Panc1 (cell line): ENCODE results near the gene PRSS22. TPM values are rescaled to one million over a fixed set of nuclear protein-coding genes. Genes with fewer than 3 reads are reported as not detected.

ENCODE experiments used
- ATAC-seq: fragments of 200-7000 bp; cut with Tn5 transposase; 2 replicates; pipeline ENCODE4 v1.9.1; 2020; ENCODE audit warnings: mild to moderate bottlenecking, moderate library complexity
- BruUV-seq: library from RNA; stranded (reverse); fragments of 400-500 nt; replicated peaks from 2 replicates; lab custom pipeline; 2021; lab: Mats Ljungman, UMichigan
- CTCF ChIA-PET: fragments of 300-600 bp; sonication (Branson Sonifier 250); formaldehyde crosslinking; loops from one replicate; lab custom pipeline; 2022; ENCODE audit warnings: antibody characterized with exemption; lab: Charles Lee
- POLR2A ChIA-PET: fragments of 300-600 bp; sonication (Branson Sonifier 250); formaldehyde crosslinking; loops from one replicate; lab custom pipeline; 2022; ENCODE audit warnings: antibody characterized with exemption; lab: Charles Lee
- DNase-seq: peaks from one replicate; pipeline ENCODE4 v3.0.0-alpha.2; 2010; ENCODE audit warnings: low read depth, low spot score
- H3K27ac ChIP-seq: 2 replicates; pipeline ENCODE4 v1.5.1; 2011; ENCODE audit warnings: mild to moderate bottlenecking, low read length, inconsistent platforms
- H3K27me3 ChIP-seq: fragments of 200-500 bp; sonication (Bioruptor generic); 2 replicates; pipeline ENCODE4 v1.6.0; 2014; ENCODE audit warnings: low read length, inconsistent platforms; ENCODE audit not compliant: control insufficient read depth, insufficient read depth
- H3K36me3 ChIP-seq: fragments of 200-500 bp; sonication (Bioruptor generic); 2 replicates; pipeline ENCODE4 v1.5.1; 2014; ENCODE audit warnings: inconsistent platforms, mild to moderate bottlenecking, low read length, moderate library complexity; ENCODE audit not compliant: control insufficient read depth, insufficient read depth
- H3K4me1 ChIP-seq: 2 replicates; pipeline ENCODE4 v1.5.1; 2011; ENCODE audit warnings: inconsistent platforms, mild to moderate bottlenecking, low read length, moderate library complexity; ENCODE audit not compliant: control insufficient read depth, insufficient read depth
- H3K4me3 ChIP-seq, 2 experiments: 2 replicates each; pipeline ENCODE4 v1.5.1; 2011 to 2012; ENCODE audit warnings: low read depth in 2 of 2, low read length in 2 of 2, mild to moderate bottlenecking in 2 of 2, inconsistent platforms in 1 of 2, moderate library complexity in 1 of 2
- H3K9me3 ChIP-seq: fragments of 200-500 bp; sonication (Bioruptor generic); 2 replicates; pipeline ENCODE4 v1.5.1; 2014; ENCODE audit warnings: low read depth, mild to moderate bottlenecking, inconsistent platforms, low read length, moderate library complexity; ENCODE audit not compliant: control insufficient read depth, insufficient read depth
- POLR2AphosphoS5 ChIP-seq: IDR thresholded peaks from 2 replicates; pipeline ENCODE4 v1.6.1; 2012; ENCODE audit warnings: mild to moderate bottlenecking, low read depth, low read length, moderate library complexity
- SIN3A ChIP-seq: IDR thresholded peaks from 2 replicates; pipeline ENCODE4 v1.6.1; 2012; ENCODE audit warnings: low read depth, mild to moderate bottlenecking, low read length, moderate library complexity, borderline replicate concordance; ENCODE audit not compliant: insufficient read depth
- TCF7L2 ChIP-seq: IDR thresholded peaks from 2 replicates; pipeline ENCODE4 v1.6.1; 2011; ENCODE audit warnings: mild to moderate bottlenecking, low read depth, low read length, inconsistent platforms
- in situ Hi-C: cut with HindIII; loops from 2 replicates; pipeline ENCODE4 v1.10.0; 2016; ENCODE audit warnings: low sequenced_read_pairs, low pct_unique_long_range_greater_than_20kb
- intact Hi-C: fragments of 100-400 bp; cut with micrococcal nuclease; formaldehyde crosslinking; loops from one replicate; pipeline ENCODE4 v1.10.0; 2022; ENCODE audit not compliant: unreplicated experiment
- total RNA-seq: library from RNA; stranded (reverse); gene quantifications from one replicate; pipeline ENCODE4 v1.2.1, GENCODE V29; 2021; ENCODE audit not compliant: unreplicated experiment
- TF ChIP-seq, protein P1 (sequence below): fragments of 450-650 bp; IDR thresholded peaks from 2 replicates; pipeline ENCODE4 v1.5.1; 2017; ENCODE audit warnings: mild to moderate bottlenecking
- TF ChIP-seq, protein P2 (sequence below), 2 experiments: IDR thresholded peaks; 2 replicates each; pipeline ENCODE4 v1.6.1; 2011 to 2012; ENCODE audit warnings: low read depth in 2 of 2, control low read depth in 1 of 2, low read length in 1 of 2, mild to moderate bottlenecking in 1 of 2, moderate library complexity in 1 of 2; ENCODE audit not compliant: insufficient read depth in 1 of 2

Gene PRSS22
- total RNA-seq, 1 experiment from 2014 or later = 23.9 TPM

DNA sequence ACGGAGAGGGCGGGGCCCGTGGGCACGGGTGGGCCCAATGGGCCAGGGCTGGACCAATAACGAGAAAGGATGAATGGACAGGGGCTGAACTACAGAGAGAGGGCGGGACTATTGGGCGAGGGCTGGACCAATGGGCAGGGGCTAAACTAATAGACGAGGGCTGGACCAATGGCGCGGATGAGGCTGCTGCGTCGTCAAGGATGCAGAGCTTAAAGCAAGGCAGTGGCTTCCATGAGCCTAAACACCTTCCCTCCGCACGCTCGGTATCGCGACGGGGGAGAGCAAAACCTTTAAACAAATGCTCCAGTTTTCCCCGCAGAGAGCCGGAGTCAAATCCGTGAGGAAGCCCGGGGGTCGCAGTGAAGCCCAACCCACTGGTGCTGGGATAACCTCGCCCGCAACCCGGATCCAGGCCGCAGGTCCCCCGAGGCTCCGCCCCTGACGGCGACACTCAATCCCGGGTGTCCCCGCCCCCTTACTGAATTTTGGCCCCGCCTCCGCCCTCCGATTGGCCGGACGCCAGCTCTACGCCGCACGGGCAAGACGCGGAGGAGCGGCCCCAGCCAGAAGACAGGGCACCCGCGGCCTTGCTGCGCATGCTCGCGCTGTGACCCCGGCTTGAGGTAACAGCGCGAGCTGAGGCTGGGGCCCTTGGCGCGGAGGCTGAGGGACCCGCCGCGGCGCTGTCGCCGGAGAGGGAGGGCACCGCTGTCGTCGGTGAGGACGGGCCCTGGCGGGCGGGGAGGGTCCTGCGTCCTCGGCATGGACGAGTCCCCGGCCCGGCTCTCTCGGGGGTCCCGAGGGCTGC is 24.9 kb upstream of the PRSS22 start, which contains the start of gene FLYWCH2:
FLYWCH2 (plus strand) TSS at position 566 of the 808 bp plus-strand sequence. CDS start 13,235 bp downstream, outside the sequence.
- Histone ChIP-seq H3K4me1 (peaks cover 3% of the 10 kb centered on the region; the same call in 1 of the 2 replicates), H3K36me3 (no peaks in the 10 kb centered on the region; the same call in 1 of the 2 replicates), H3K4me3 (peak within 1 kb of the TSS; percentile 76 to 81), H3K27me3 (no peaks in the 10 kb centered on the region), H3K27ac (peak within 1 kb of the TSS; percentile 84), H3K9me3 (peaks cover 6% of the 10 kb centered on the region; the same call in 1 of the 2 replicates)
- ChIA-PET CTCF (interaction anchor here (0.7 to 1.0 kb wide), 2 partner anchors 15 to 23 kb away, joined by 3 read pairs; no protein-coding TSS in a partner anchor), POLR2A (no interaction called here)
- TF ChIP-seq POLR2AphosphoS5 = peak; percentile 68
- TF ChIP-seq TCF7L2 = peak; percentile 38; the same call in 1 of the 2 replicates
- TF ChIP-seq, protein P1, sequence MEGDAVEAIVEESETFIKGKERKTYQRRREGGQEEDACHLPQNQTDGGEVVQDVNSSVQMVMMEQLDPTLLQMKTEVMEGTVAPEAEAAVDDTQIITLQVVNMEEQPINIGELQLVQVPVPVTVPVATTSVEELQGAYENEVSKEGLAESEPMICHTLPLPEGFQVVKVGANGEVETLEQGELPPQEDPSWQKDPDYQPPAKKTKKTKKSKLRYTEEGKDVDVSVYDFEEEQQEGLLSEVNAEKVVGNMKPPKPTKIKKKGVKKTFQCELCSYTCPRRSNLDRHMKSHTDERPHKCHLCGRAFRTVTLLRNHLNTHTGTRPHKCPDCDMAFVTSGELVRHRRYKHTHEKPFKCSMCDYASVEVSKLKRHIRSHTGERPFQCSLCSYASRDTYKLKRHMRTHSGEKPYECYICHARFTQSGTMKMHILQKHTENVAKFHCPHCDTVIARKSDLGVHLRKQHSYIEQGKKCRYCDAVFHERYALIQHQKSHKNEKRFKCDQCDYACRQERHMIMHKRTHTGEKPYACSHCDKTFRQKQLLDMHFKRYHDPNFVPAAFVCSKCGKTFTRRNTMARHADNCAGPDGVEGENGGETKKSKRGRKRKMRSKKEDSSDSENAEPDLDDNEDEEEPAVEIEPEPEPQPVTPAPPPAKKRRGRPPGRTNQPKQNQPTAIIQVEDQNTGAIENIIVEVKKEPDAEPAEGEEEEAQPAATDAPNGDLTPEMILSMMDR = no peak
- TF ChIP-seq, protein P2, sequence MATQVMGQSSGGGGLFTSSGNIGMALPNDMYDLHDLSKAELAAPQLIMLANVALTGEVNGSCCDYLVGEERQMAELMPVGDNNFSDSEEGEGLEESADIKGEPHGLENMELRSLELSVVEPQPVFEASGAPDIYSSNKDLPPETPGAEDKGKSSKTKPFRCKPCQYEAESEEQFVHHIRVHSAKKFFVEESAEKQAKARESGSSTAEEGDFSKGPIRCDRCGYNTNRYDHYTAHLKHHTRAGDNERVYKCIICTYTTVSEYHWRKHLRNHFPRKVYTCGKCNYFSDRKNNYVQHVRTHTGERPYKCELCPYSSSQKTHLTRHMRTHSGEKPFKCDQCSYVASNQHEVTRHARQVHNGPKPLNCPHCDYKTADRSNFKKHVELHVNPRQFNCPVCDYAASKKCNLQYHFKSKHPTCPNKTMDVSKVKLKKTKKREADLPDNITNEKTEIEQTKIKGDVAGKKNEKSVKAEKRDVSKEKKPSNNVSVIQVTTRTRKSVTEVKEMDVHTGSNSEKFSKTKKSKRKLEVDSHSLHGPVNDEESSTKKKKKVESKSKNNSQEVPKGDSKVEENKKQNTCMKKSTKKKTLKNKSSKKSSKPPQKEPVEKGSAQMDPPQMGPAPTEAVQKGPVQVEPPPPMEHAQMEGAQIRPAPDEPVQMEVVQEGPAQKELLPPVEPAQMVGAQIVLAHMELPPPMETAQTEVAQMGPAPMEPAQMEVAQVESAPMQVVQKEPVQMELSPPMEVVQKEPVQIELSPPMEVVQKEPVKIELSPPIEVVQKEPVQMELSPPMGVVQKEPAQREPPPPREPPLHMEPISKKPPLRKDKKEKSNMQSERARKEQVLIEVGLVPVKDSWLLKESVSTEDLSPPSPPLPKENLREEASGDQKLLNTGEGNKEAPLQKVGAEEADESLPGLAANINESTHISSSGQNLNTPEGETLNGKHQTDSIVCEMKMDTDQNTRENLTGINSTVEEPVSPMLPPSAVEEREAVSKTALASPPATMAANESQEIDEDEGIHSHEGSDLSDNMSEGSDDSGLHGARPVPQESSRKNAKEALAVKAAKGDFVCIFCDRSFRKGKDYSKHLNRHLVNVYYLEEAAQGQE (IDR thresholded peaks at IDR 0.05; ENCODE audit: insufficient read depth in 1 of 2, low read depth in 2 of 2, low read length in 1 of 2) = no peak
- TF ChIP-seq SIN3A = 0 out of 2 replicates have a peak, but pooled peaks have one; percentile 32
- in situ Hi-C loops (no loop called here), intact Hi-C loops (no loop called here)
- no TSS peak for BruUV-seq
- ATAC-seq = peak; percentile 98
- DNase-seq = peak; percentile 98

DNA sequence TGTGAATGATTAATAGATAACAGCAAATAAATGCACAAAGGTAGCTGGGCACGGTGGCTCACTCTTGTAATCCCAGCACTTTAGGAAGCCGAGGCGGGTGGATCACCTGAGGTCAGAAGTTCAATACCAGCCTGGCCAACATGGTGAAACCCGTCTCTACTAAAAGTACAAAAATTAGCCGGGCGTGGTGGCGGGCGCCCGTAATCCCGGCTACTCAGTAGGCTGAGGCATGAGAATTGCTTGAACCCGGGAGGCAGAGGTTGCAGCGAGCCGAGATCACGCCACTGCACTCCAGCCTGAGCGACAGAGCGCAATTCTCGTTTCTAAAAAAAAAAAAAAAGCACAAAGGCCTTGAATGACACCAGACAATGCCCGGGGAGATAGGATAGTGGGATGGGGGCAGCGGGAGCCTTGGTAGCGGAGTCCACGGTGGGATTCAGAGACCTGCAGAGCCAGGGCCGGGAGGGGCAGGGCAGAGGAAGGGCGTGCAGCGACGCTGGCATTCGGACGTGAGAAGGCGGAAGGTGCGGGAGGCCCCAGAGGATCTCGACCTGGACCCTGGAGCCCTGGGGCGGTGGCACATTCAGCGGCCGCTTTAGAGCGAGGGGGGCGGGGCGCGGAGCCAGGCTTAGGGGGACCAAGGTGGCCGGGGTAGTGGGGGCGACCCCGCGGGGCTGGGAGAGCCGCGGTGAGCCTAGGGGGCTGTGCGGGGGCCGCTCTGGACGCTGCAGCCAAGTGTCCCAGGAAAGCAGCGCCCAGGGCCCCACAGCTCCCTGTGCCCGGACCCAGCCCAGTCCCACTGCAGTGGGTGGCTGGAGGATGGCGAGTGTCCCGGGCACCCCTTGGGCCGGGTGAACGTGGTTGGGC is 24.0 kb upstream of the PRSS22 start:
- no TSS peak for BruUV-seq
- CTCF ChIA-PET = no interaction called here
- Histone ChIP-seq H3K4me1 (peaks cover 3% of the 10 kb centered on the region; the same call in 1 of the 2 replicates), H3K36me3 (no peaks in the 10 kb centered on the region; the same call in 1 of the 2 replicates), H3K27ac (peak overlapping the region; percentile 84), H3K4me3 (peak overlapping the region; percentile 76 to 81), H3K9me3 (peaks cover 6% of the 10 kb centered on the region; the same call in 1 of the 2 replicates), H3K27me3 (no peaks in the 10 kb centered on the region)
- in situ Hi-C loops = no loop called here
- intact Hi-C loops = no loop called here
- no peak for TF ChIP-seq TCF7L2
- no peak for TF ChIP-seq SIN3A
- TF ChIP-seq, protein P1 = no peak
- TF ChIP-seq, protein P2 (IDR thresholded peaks at IDR 0.05; ENCODE audit: insufficient read depth in 1 of 2, low read depth in 2 of 2, low read length in 1 of 2) = no peak
- no peak for TF ChIP-seq POLR2AphosphoS5
- POLR2A ChIA-PET = no interaction called here
- ATAC-seq (peak; percentile 54), DNase-seq (no peak)
